Measurements from ENCODE around the gene STX2.
"Not testable (repeated sequence)": the region's sequence is repeated elsewhere in the genome, so short reads cannot be mapped to it uniquely, and the experiment has no call there.

STX2 gene

GRCh38 chr12:130838951-130839769, at the start of gene STX2:
STX2 (minus strand) TSS chr12:130839250; CDS start chr12:130839099, 151 bp downstream.
- no peak for DNase-seq

- DNase-seq: not testable (repeated sequence)
Measured at GRCh38 chr12:130887190-130887589, 48.1 kb upstream of the STX2 start.

- no peak for DNase-seq
Measured at GRCh38 chr12:130881548-130881947, 42.5 kb upstream of the STX2 start.

GRCh38 chr12:130881046-130881445, 42.0 kb upstream of the STX2 start:
- DNase-seq: no peak

GRCh38 chr12:130880411-130880885, 41.4 kb upstream of the STX2 start:
- DNase-seq: no peak

GRCh38 chr12:130879781-130880389, 40.8 kb upstream of the STX2 start:
- DNase-seq: no peak

GRCh38 chr12:130879212-130879686, 40.2 kb upstream of the STX2 start:
- peak; percentile 11 for DNase-seq

GRCh38 chr12:130878193-130879185, 39.4 kb upstream of the STX2 start:
- DNase-seq: no peak

GRCh38 chr12:130877333-130877732, 38.3 kb upstream of the STX2 start:
- DNase-seq: no peak

- DNase-seq: no peak
Measured at GRCh38 chr12:130876758-130877157, 37.7 kb upstream of the STX2 start.

GRCh38 chr12:130876297-130876696, 37.2 kb upstream of the STX2 start:
- DNase-seq: no peak

- DNase-seq: not testable (repeated sequence)
Measured at GRCh38 chr12:130875708-130876107, 36.7 kb upstream of the STX2 start.

GRCh38 chr12:130875193-130875592, 36.1 kb upstream of the STX2 start:
- no peak for DNase-seq

- no peak for DNase-seq
Measured at GRCh38 chr12:130874696-130875095, 35.6 kb upstream of the STX2 start.

- DNase-seq: no peak
Measured at GRCh38 chr12:130873825-130874224, 34.8 kb upstream of the STX2 start.

- DNase-seq: no peak
Measured at GRCh38 chr12:130873106-130873795, 34.2 kb upstream of the STX2 start.

GRCh38 chr12:130872179-130873096, 33.4 kb upstream of the STX2 start:
- DNase-seq: no peak

- DNase-seq: peak; percentile 13
Measured at GRCh38 chr12:130871286-130872178, 32.5 kb upstream of the STX2 start, which contains the start of gene RAN. RAN (plus strand) TSS chr12:130872066; CDS start chr12:130872594, 528 bp downstream.

- peak; percentile 96 for DNase-seq
Measured at GRCh38 chr12:130870442-130871285, 31.6 kb upstream of the STX2 start.
